Suppressor macrophage treated with lipopolysaccharide for 1 hour (primary cell): ENCODE results near the gene CLCN3.
"Not testable (repeated sequence)": the region's sequence is repeated elsewhere in the genome, so short reads cannot be mapped to it uniquely, and the experiment has no call there.

Experiments used
- DNase-seq, 3 donors: peaks; one replicate each; pipeline ENCODE4 v3.0.0-alpha.2; 2020 to 2022

The CLCN3 gene

GRCh38 chr4:169619958-169620879 is at the start of gene CLCN3:
TSS of gene CLCN3 (plus strand) at chr4:169620578. CDS start at chr4:169635929, 15,351 bp downstream.
- peak; percentile 98 for DNase-seq

- DNase-seq = not testable (repeated sequence)
Observed at GRCh38 chr4:169571012-169571411, 49.4 kb upstream of the CLCN3 start.

- DNase-seq = peak in 1 of 3 donors; percentile 12
Observed at GRCh38 chr4:169571435-169571834, 48.9 kb upstream of the CLCN3 start.

- no peak for DNase-seq
Observed at GRCh38 chr4:169573889-169574288, 46.5 kb upstream of the CLCN3 start.

- DNase-seq = no peak
Observed at GRCh38 chr4:169582203-169582602, 38.2 kb upstream of the CLCN3 start.

GRCh38 chr4:169582706-169583105 is 37.7 kb upstream of the CLCN3 start:
- DNase-seq = no peak

- no peak for DNase-seq
Observed at GRCh38 chr4:169583563-169583962, 36.8 kb upstream of the CLCN3 start.

GRCh38 chr4:169593050-169593560 is 27.3 kb upstream of the CLCN3 start:
- DNase-seq = no peak

- DNase-seq = no peak
Observed at GRCh38 chr4:169594560-169595195, 25.7 kb upstream of the CLCN3 start.

- DNase-seq = no peak
Observed at GRCh38 chr4:169601016-169601771, 19.2 kb upstream of the CLCN3 start.

GRCh38 chr4:169603312-169603711 is 17.1 kb upstream of the CLCN3 start:
- DNase-seq = no peak

GRCh38 chr4:169604131-169604900 is 16.1 kb upstream of the CLCN3 start:
- DNase-seq = peak; percentile 29 to 56 (median 54)

GRCh38 chr4:169604903-169605331 is 15.5 kb upstream of the CLCN3 start:
- DNase-seq = no peak

- no peak for DNase-seq
Observed at GRCh38 chr4:169611157-169611556, 9.2 kb upstream of the CLCN3 start.

GRCh38 chr4:169611991-169612870 is 8.1 kb upstream of the CLCN3 start, which contains the start of gene NEK1:
TSS of gene NEK1 (minus strand) at chr4:169612583. CDS start at chr4:169602630, 9,953 bp downstream.
- peak; percentile 89 to 95 (median 95) for DNase-seq

GRCh38 chr4:169612871-169613859 is 7.2 kb upstream of the CLCN3 start:
- DNase-seq = peak; percentile 81 to 82 (median 82)

GRCh38 chr4:169615467-169616106 is 4.8 kb upstream of the CLCN3 start:
- no peak for DNase-seq

GRCh38 chr4:169616846-169617245 is 3.5 kb upstream of the CLCN3 start:
- DNase-seq = no peak

- no peak for DNase-seq
Observed at GRCh38 chr4:169617306-169617705, 3.1 kb upstream of the CLCN3 start.
